Sigmoid colon (tissue), 7 donors: ENCODE results near the gene PACRG. TPM values are rescaled to one million over a fixed set of nuclear protein-coding genes. Genes with fewer than 3 reads are reported as not detected.

Source experiments
- DNase-seq: peaks from one replicate; pipeline ENCODE4 v3.0.0-alpha.2; 2019
- H3K27ac ChIP-seq, 4 donors: fragments of 200-600 bp; sonication (generic); one replicate each; pipeline ENCODE4 v1.5.1; 2016 to 2019; ENCODE audit warnings: mild to moderate bottlenecking in 1 of 4
- H3K27me3 ChIP-seq, 3 donors: fragments of 200-600 bp; sonication (generic); one replicate each; pipeline ENCODE4 v1.5.1; 2019; ENCODE audit warnings: mild to moderate bottlenecking in 1 of 3
- H3K36me3 ChIP-seq, 4 donors: fragments of 200-600 bp; sonication (generic); one replicate each; pipeline ENCODE4 v1.5.1; 2016 to 2019
- H3K4me1 ChIP-seq, 4 donors: fragments of 200-600 bp; sonication (generic); one replicate each; pipeline ENCODE4 v1.5.1; 2017 to 2019
- H3K4me3 ChIP-seq, 4 donors: fragments of 200-600 bp; sonication (generic); one replicate each; pipeline ENCODE4 v1.5.1; 2017 to 2019; ENCODE audit warnings: mild to moderate bottlenecking in 2 of 4, moderate library complexity in 1 of 4
- H3K9me3 ChIP-seq, 4 donors: fragments of 200-600 bp in 3 of 4; sonication (generic) in 3 of 4; one replicate each; pipeline versions ENCODE4 v1.5.1 to v1.6.1; 2013 to 2019
- CTCF ChIP-seq, 4 experiments: fragments of 450-650 bp in 3 of 4; fragments of 200-600 bp in 1 of 4; IDR thresholded peaks; one replicate each; pipeline ENCODE4 v1.5.1; 2016 to 2019; ENCODE audit warnings: antibody characterized with exemption in 4 of 4, mild to moderate bottlenecking in 3 of 4, moderate library complexity in 2 of 4
- EP300 ChIP-seq, 4 donors: sonication (generic); formaldehyde crosslinking; IDR thresholded peaks; one replicate each; pipeline ENCODE4 v1.6.1; 2017; ENCODE audit warnings: antibody characterized with exemption in 4 of 4
- POLR2A ChIP-seq, 2 donors: fragments of 450-650 bp; IDR thresholded peaks; one replicate each; pipeline ENCODE4 v1.6.1; 2016; ENCODE audit warnings: antibody characterized with exemption in 2 of 2, mild to moderate bottlenecking in 2 of 2, moderate library complexity in 2 of 2
- POLR2AphosphoS5 ChIP-seq, 4 donors: sonication (generic); formaldehyde crosslinking; IDR thresholded peaks; one replicate each; pipeline ENCODE4 v1.6.1; 2017; ENCODE audit warnings: antibody characterized with exemption in 4 of 4
- WGBS, 2 donors: extraction: QIAGEN DNeasy Blood & Tissue Kit; methylation state at CpG; one replicate each; pipeline ENCODE4 v1.1.7; 2013; 5-methylcytosine and 5-hydroxymethylcytosine counted together
- intact Hi-C: fragments of 100-400 bp; cut with DNase I; formaldehyde crosslinking; loops from one replicate; pipeline ENCODE4 v1.15.1; 2023
- polyA plus RNA-seq, 3 donors: library from polyadenylated mRNA; stranded (reverse); fragments of 200-250 nt; gene quantifications; one replicate each; pipeline ENCODE4 v1.2.3, GENCODE V29; 2013
- total RNA-seq, 4 donors: library from RNA; depleted of rRNA; stranded (reverse); fragments of >200 nt; gene quantifications; one replicate each; pipeline ENCODE4 v1.1.0, GENCODE V29; 2016
- donor health status: healthy with polysubstance abuse.
- donor health status: Bipolar disorder and iron deficiency.
- donor health status: healthy.

The PACRG gene
- total and polyA plus RNA-seq, 7 donors = 0.12 to 6.9 (median 0.95) TPM; not detected in 2

DNA sequence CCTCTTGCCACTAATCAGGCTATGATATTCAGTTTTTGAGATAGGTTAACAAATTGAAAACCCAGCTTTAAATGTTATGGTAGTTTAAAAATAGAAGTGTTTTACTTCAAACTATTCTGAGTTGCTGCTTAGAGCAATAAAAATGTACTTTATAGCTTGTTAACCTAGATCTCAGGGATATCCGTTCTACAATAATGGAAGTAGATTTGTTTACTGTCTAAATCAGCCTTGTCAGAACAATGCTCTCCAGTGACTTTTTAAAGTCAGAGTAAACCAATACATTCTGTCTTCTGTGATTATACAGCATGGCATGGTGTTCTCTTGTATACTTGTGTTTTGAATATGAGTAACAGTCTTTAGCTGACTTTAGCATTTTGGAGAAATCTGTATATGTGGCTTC lies 161.5 kb downstream of the PACRG start:
- H3K4me3 ChIP-seq = no peak overlapping the region
- 17 to 45% methylated on average over 1 of the region's 1 CpG for WGBS, 2 donors
- no peaks in the 10 kb centered on the region for H3K27me3 ChIP-seq
- H3K27ac ChIP-seq = no peak overlapping the region
- no peaks in the 10 kb centered on the region for H3K4me1 ChIP-seq
- no peak for TF ChIP-seq POLR2AphosphoS5 (IDR thresholded peaks at IDR 0.05)
- TF ChIP-seq CTCF (IDR thresholded peaks at IDR 0.05) = no peak
- TF ChIP-seq EP300 (IDR thresholded peaks at IDR 0.05) = no peak
- no peak for TF ChIP-seq POLR2A (IDR thresholded peaks at IDR 0.05)
- no peaks in the 10 kb centered on the region for H3K36me3 ChIP-seq
- intact Hi-C loops = no loop called here
- DNase-seq = no peak
- no peaks in the 10 kb centered on the region for H3K9me3 ChIP-seq

- H3K9me3 ChIP-seq = no peaks in the 10 kb centered on the region
These were observed 170.2 kb downstream of the PACRG start for GRCh38 chr6:162898011-162898410.

GRCh38 chr6:162899148-162899547 lies 171.4 kb downstream of the PACRG start:
- intact Hi-C loops = no loop called here
- no peaks in the 10 kb centered on the region for H3K36me3 ChIP-seq
- H3K9me3 ChIP-seq = no peaks in the 10 kb centered on the region
- DNase-seq = no peak
- no peak overlapping the region for H3K27ac ChIP-seq
- no peaks in the 10 kb centered on the region for H3K27me3 ChIP-seq
- TF ChIP-seq EP300 (IDR thresholded peaks at IDR 0.05) (no peak), POLR2AphosphoS5 (IDR thresholded peaks at IDR 0.05) (no peak), POLR2A (IDR thresholded peaks at IDR 0.05) (no peak), CTCF (IDR thresholded peaks at IDR 0.05) (no peak)
- 72 to 73% methylated on average over 8 of the region's 8 CpGs for WGBS, 2 donors
- H3K4me3 ChIP-seq = no peak overlapping the region
- H3K4me1 ChIP-seq = no peaks in the 10 kb centered on the region

More at GRCh38 chr6:162898011-162898410, 170.2 kb downstream of the PACRG start:
- Histone ChIP-seq H3K4me3 (no peak overlapping the region), H3K36me3 (no peaks in the 10 kb centered on the region), H3K27me3 (no peaks in the 10 kb centered on the region), H3K4me1 (no peaks in the 10 kb centered on the region), H3K27ac (no peak overlapping the region)
- TF ChIP-seq EP300 (IDR thresholded peaks at IDR 0.05) (no peak), CTCF (IDR thresholded peaks at IDR 0.05) (no peak), POLR2A (IDR thresholded peaks at IDR 0.05) (no peak), POLR2AphosphoS5 (IDR thresholded peaks at IDR 0.05) (no peak)
- 93% methylated on average over 8 of the region's 8 CpGs for WGBS, 2 donors
- intact Hi-C loops = no loop called here
- no peak for DNase-seq

DNA sequence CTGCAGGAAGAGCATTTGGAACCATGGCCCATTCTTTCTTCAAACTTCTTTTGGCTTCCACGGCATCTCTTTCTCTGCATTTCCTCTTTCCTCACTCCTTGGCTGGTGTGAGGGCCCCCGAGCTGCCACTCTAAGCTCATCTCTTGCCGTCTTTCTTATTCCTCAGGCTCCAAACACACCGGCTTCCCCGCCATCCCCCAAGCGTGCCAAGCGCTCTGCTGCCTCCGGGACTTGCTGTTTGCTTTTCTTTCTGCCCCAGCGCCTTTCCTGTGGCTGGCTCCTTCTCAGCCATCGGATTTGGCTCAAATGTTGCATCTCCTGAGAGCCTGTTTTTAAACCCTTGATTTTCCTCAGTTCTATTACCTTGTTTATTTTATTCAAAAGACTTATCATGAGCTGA lies 172.7 kb downstream of the PACRG start:
- WGBS, 2 donors = 91 to 93% methylated on average over 10 of the region's 10 CpGs

More for the DNA sequence above, 172.7 kb downstream of the PACRG start:
- no peaks in the 10 kb centered on the region for H3K36me3 ChIP-seq
- intact Hi-C loops = no loop called here
- DNase-seq = no peak
- no peak for TF ChIP-seq EP300 (IDR thresholded peaks at IDR 0.05)
- no peak for TF ChIP-seq POLR2AphosphoS5 (IDR thresholded peaks at IDR 0.05)
- TF ChIP-seq CTCF (IDR thresholded peaks at IDR 0.05) = no peak
- TF ChIP-seq POLR2A (IDR thresholded peaks at IDR 0.05) = no peak
- no peaks in the 10 kb centered on the region for H3K4me1 ChIP-seq
- no peaks in the 10 kb centered on the region for H3K9me3 ChIP-seq
- H3K27me3 ChIP-seq = no peaks in the 10 kb centered on the region
- no peak overlapping the region for H3K4me3 ChIP-seq
- no peak overlapping the region for H3K27ac ChIP-seq
